ENCODE results near the gene PACS2. TPM values are rescaled to one million over a fixed set of nuclear protein-coding genes. Genes with fewer than 3 reads are reported as not detected.
A peak's percentile ranks its signal among the peaks of the same experiment; 100 is the strongest.

PACS2 gene
- polyA plus RNA-seq, 1 of the 3 experiments (the other 2 are of a cell fraction), result 42.7 TPM

- no peak for TF ChIP-seq REST (IDR thresholded peaks at IDR 0.05; ENCODE audit: low read depth, low read length)
These were observed 116.0 kb downstream of the PACS2 start (continued) for GRCh38 chr14:105430565-105430964.

- ChIA-PET POLR2A (no interaction called here), CTCF (interaction anchor here (1.0 to 2.0 kb wide), 2 partner anchors 17 to 107 kb away, joined by 3 to 5 read pairs; no protein-coding TSS in a partner anchor)
- H3K9me2 ChIP-seq, result no peaks in the 10 kb centered on the region
- no peaks in the 10 kb centered on the region for H3K9me3 ChIP-seq
- peak overlapping the region in 1 of 2 experiments; percentile 54; a peak in 1 of 4 replicates for H3K27ac ChIP-seq (ENCODE audit: low read depth in 2 of 2, low read length in 1 of 2)
- TF ChIP-seq EZH2phosphoT487 (IDR thresholded peaks at IDR 0.05; ENCODE audit: borderline replicate concordance, low read depth), result no peak
- no peak for TF ChIP-seq NRF1 (IDR thresholded peaks at IDR 0.05; ENCODE audit: low read depth, low read length)
- TF ChIP-seq USF2 (IDR thresholded peaks at IDR 0.05; ENCODE audit: borderline replicate concordance, low read depth, low read length), result no peak
- TF ChIP-seq NFIC (IDR thresholded peaks at IDR 0.05; ENCODE audit: borderline replicate concordance), result no peak
- TF ChIP-seq TCF12 (IDR thresholded peaks at IDR 0.05), result no peak
- TF ChIP-seq EP300 (IDR thresholded peaks at IDR 0.05; ENCODE audit: borderline replicate concordance in 1 of 2, low read depth in 1 of 2, low read length in 1 of 2), result no peak
- no peak for TF ChIP-seq FOSL2 (IDR thresholded peaks at IDR 0.05; ENCODE audit: borderline replicate concordance, low read depth)
- TF ChIP-seq RXRA (IDR thresholded peaks at IDR 0.05; ENCODE audit: borderline replicate concordance, low read depth), result no peak
- TF ChIP-seq RCOR1 (IDR thresholded peaks at IDR 0.05; ENCODE audit: low read length), result no peak
- TF ChIP-seq GABPA (IDR thresholded peaks at IDR 0.05; ENCODE audit: low read depth), result no peak
- no peak for TF ChIP-seq JUND (IDR thresholded peaks at IDR 0.05)
- TF ChIP-seq ZBTB33 (IDR thresholded peaks at IDR 0.05; ENCODE audit: borderline replicate concordance, low read depth), result no peak
- H3K9ac ChIP-seq, result no peak overlapping the region
- H3K4me1 ChIP-seq (ENCODE audit: control insufficient read depth in 1 of 2, insufficient read depth in 2 of 2, low read depth in 1 of 2, low read length in 1 of 2), result no peaks in the 10 kb centered on the region; a peak in 1 of 4 replicates
- no peak for DNase-seq
- no peaks in the 10 kb centered on the region for H3K27me3 ChIP-seq (ENCODE audit: insufficient read depth)
- H4K20me1 ChIP-seq (ENCODE audit: insufficient read depth), result peaks cover 90% of the 10 kb centered on the region
- H3K79me2 ChIP-seq (ENCODE audit: insufficient read depth), result peaks cover 100% of the 10 kb centered on the region
- H3F3A ChIP-seq (replicated peaks; ENCODE audit: insufficient read depth), result peaks cover 26% of the 10 kb centered on the region
- H3K4me3 ChIP-seq (ENCODE audit: low read depth in 2 of 2, low read length in 1 of 2), result no peak overlapping the region
- 100% methylated on average over 1 of the region's 1 CpG for WGBS (ENCODE audit: low lambda C conversion rate)
- peaks cover 6 to 23% of the 10 kb centered on the region in 2 experiments for H3K36me3 ChIP-seq (replicated peaks in 1 of 2; ENCODE audit: control insufficient read depth in 1 of 2, insufficient read depth in 2 of 2, low read length in 1 of 2)
- no peak overlapping the region for H3K4me2 ChIP-seq
- H2AFZ ChIP-seq (ENCODE audit: low read depth), result no peak overlapping the region
These were observed 116.7 kb downstream of the PACS2 start for GRCh38 chr14:105431256-105431655.

Data from SK-N-SH (cell line).